ENCODE data around the gene LYVE1.

Gene LYVE1

DNA sequence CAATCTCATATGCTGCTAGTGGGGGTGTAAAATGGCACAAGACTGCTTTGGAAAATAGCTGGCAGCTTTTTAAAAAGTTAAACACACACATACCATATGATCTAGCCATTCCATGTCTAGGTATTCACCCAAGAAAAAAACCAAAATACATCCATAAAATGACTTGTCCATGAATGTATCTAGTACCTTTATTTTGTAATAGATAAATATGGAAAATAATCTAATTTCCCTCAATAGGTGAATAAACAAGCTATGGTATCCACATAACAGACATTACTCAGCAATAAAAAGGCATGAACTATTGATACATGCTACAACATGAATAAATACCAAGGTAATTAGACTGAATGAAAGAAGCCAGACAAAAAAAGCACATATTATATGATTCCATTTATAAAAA lies 50.3 kb downstream of the LYVE1 start:
- no peak for DNase-seq

DNA sequence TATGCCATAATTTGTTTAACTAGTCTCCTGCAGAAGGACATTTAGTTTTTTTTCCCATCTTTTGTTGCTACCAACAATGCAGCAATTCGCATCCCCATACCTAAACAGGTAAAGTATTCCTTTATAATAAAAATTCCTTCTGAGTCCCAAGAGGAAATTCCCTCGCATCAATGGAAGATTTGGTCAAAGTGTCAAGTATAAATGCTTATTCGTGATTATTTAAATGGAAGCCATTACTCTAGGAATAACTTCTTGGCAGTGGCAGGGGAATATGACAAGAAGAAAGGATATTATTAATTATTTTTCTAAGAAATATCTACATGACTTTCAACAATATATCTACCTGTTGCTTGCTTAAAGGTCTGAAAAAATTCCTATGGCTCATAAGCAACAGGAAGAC lies 53.0 kb downstream of the LYVE1 start:
- no peak for DNase-seq

DNA sequence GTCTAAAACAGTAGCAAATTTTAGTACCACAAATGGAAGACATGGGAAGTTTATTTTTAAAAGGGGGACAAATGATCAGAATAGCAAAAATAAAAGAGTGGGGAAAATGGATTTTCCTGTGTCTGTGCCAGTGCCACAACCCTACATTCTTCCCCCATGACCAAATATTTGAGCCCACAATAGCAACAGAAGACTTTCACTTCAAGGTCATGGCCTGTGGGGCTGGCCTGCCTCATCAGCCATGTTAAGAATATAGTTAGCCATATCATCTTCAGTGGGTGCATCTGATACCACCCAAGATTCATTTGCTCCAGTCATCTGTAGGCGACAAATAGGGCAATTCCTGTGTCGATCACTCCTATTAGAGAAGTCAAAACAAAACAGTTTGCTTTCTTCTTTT lies 53.8 kb downstream of the LYVE1 start:
- no peak for DNase-seq

DNA sequence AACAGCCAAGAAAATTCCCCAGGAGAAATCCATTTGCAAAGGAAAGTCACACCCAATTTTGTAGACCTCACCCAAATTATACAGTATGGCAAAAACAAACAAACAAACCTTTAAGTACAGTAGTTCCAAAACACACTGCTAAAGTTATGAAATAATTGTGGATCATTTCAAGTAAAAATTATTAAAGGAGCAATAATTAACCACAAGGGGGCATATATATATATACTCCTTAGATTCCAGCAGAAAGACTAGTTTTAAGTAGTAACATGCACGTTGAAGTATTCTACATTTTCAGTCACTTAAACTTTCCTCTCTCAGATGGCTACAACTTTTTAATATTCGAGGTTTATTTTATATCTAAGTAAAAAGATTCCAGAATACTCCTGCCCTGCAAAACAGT lies 54.3 kb downstream of the LYVE1 start:
- no peak for DNase-seq

DNA sequence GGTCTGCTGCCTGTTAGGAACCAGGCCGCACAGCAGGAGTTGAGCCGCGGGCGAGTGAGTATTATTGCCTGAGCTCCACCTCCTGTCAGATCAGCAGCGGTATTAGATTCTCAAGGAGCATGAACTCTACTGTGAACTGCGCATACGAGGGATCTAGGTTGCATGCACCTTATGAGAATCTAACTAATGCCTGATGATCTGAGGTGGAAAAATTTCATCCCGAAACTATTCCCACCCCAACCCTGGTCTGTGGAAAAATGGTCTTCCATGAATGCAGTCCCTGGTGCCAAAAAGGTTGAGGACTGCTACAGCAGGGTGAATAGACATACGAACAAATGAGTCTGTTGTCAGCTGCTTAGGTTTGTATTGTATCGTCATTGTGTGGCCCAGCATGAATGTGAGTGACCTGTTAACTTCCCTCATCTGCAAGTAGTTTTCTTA lies 57.3 kb downstream of the LYVE1 start:
- DNase-seq = no peak
